Stimulated activated CD8-positive, alpha-beta memory T cell treated with anti-CD3 and anti-CD28 coated beads, Interleukin-7, amount 100 ng/mL, for 48 hours (primary cell): ENCODE measurements around the gene ISL1.

ENCODE experiments used
- DNase-seq, 2 donors: peaks; one replicate each; pipeline ENCODE4 v3.0.0-alpha.2; 2020; ENCODE audit warnings: low read depth in 1 of 2; ENCODE audit errors: extremely low read depth in 1 of 2

Gene ISL1

DNA sequence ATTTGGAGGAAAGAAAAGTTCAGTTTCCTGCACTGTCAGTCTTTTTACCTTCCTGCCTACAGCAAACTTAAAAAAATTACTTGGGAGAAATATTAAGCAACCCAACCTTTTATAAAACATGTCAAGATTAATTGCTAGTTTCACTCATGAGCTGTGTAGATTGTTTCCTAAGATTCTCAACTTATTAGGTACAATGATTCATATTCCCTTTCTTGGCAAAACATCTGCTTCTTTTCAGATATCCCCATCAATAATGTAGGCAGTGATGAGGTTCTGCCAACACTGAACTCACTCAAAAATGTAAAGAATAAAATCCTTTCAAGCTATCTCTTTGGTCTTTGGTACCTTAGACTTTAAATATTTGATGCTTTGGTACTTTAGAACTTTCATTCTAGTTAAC, 56.0 kb downstream of the ISL1 start:
- DNase-seq, result no peak
